GM12892 (cell line): ENCODE results near the gene SHANK3.

Source experiments
- DNase-seq: peaks from one replicate; pipeline ENCODE4 v3.0.0; 2011; ENCODE audit not compliant: insufficient read length
- FAIRE-seq: peaks from 2 replicates; lab custom pipeline; 2011; peaks lifted over from hg19 to GRCh38; lab: Jason Lieb, UNC
- POLR2A ChIP-seq: IDR thresholded peaks from 2 replicates; pipeline ENCODE4 v1.6.1; 2011; ENCODE audit warnings: low read depth, low read length, control low read depth
- POLR2AphosphoS5 ChIP-seq: IDR thresholded peaks from 2 replicates; pipeline ENCODE4 v1.6.1; 2011; ENCODE audit warnings: low read depth, low read length, control low read depth
- TAF1 ChIP-seq: IDR thresholded peaks from 2 replicates; pipeline ENCODE4 v1.6.1; 2011; ENCODE audit warnings: low read depth, mild to moderate bottlenecking, control low read depth, low read length, borderline replicate concordance

SHANK3 gene

DNA sequence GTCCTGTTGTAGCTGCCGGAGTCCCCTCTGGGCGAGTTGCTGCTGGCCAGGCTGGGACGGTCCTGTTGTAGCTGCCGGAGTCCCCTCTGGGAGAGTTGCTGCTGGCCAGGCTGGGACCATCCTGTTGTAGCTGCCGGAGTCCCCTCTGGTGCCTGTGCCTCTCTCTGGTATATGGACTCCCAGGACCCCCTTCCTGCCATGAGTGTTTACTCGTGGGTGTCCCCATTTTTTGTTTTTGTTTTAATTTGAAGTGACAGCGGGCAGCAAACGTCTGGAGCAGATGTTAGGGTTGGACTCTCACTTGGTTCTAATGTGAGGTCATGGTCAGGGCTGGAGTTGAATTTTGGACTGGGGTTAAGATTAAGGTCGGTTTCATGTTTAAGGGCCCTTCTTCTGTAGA is 14.2 kb downstream of the SHANK3 start:
- no peak for DNase-seq
- no peak for FAIRE-seq
- no peak for TF ChIP-seq POLR2AphosphoS5
- no peak for TF ChIP-seq POLR2A
- TF ChIP-seq TAF1 = no peak

- DNase-seq (no peak), FAIRE-seq (no peak)
- TF ChIP-seq POLR2AphosphoS5 (no peak), POLR2A (no peak), TAF1 (no peak)
Observed at GRCh38 chr22:50687829-50688228, 15.2 kb downstream of the SHANK3 start.

- FAIRE-seq (no peak), DNase-seq (no peak)
- TF ChIP-seq TAF1 (no peak), POLR2A (no peak), POLR2AphosphoS5 (no peak)
Observed at GRCh38 chr22:50688448-50688847, 15.8 kb downstream of the SHANK3 start.

DNA sequence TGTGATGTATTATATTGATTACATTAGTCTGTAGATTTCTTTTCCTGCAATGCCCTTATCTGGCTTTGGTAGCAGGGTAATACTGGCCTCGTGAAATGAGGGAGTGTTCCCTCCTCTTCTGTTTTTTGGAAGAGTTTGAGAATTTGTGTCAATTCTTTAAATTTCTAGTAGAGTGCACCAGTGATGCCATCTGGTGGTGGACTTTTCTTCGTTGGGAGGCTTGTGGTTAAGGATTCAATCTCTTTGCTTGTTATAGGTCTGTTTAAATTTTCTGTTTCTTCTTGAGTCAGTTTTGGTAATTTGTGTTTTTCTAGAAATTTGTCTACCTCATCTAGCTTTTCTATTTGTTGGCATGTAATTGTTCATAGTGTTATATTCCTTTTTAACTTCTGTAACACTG is 18.9 kb downstream of the SHANK3 start:
- TF ChIP-seq POLR2A (no peak), TAF1 (no peak), POLR2AphosphoS5 (no peak)
- FAIRE-seq (peak; percentile 17), DNase-seq (no peak)

GRCh38 chr22:50693462-50693861 is 20.8 kb downstream of the SHANK3 start:
- no peak for TF ChIP-seq POLR2AphosphoS5
- TF ChIP-seq TAF1 = no peak
- TF ChIP-seq POLR2A = no peak
- DNase-seq (no peak), FAIRE-seq (no peak)

GRCh38 chr22:50694099-50694605 is 21.5 kb downstream of the SHANK3 start:
- TF ChIP-seq POLR2AphosphoS5 = no peak
- no peak for TF ChIP-seq POLR2A
- TF ChIP-seq TAF1 = no peak
- no peak for FAIRE-seq

GRCh38 chr22:50694766-50695420 is 22.3 kb downstream of the SHANK3 start:
- TF ChIP-seq POLR2A (no peak), POLR2AphosphoS5 (no peak), TAF1 (no peak)
- DNase-seq (no peak), FAIRE-seq (no peak)

More at GRCh38 chr22:50694099-50694605, 21.5 kb downstream of the SHANK3 start:
- no peak for DNase-seq

DNA sequence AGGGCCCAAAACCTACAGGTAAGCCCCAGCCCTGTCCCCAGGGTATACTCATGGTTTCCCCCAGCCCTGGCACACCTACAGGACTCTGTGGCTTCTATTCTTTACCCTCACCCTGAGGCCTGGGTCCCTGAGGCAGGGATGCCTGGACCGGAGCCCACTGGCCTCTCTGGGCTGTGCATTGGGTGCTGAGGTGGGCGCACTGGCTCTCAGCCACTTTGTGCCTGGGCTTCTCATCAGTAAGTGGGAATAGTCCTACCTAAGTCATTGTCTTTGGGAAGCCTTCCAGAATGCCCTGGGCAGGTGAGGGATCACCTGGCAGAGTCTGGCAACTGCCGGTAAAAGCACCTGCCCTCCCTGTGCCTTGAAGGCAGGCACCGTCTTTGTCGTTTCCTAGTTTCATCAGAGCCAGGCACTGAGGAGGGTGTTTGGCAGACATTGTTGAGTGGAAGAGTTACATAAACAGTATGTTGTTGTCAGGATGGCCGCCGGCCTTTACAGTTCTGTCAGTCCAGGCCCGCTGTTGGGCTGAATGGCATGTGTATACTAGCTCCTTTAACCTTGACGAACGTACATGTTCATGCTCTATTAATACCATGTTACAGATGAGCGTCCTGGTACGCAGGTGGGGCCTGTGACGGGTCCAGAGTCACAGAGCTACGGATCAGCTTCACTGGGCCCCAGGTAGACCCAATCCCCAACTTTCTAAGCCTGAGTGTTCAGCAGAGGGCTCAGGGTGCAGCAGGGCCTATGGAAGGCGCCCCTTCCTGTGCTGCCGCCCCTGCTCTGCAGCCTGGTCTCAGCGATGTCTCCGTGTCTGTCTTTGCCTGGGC is 23.0 kb downstream of the SHANK3 start:
- no peak for FAIRE-seq
- DNase-seq = no peak
- no peak for TF ChIP-seq TAF1

- TF ChIP-seq TAF1 (no peak), POLR2A (no peak), POLR2AphosphoS5 (no peak)
- no peak for FAIRE-seq
Observed at GRCh38 chr22:50696251-50696798, 23.7 kb downstream of the SHANK3 start.

DNA sequence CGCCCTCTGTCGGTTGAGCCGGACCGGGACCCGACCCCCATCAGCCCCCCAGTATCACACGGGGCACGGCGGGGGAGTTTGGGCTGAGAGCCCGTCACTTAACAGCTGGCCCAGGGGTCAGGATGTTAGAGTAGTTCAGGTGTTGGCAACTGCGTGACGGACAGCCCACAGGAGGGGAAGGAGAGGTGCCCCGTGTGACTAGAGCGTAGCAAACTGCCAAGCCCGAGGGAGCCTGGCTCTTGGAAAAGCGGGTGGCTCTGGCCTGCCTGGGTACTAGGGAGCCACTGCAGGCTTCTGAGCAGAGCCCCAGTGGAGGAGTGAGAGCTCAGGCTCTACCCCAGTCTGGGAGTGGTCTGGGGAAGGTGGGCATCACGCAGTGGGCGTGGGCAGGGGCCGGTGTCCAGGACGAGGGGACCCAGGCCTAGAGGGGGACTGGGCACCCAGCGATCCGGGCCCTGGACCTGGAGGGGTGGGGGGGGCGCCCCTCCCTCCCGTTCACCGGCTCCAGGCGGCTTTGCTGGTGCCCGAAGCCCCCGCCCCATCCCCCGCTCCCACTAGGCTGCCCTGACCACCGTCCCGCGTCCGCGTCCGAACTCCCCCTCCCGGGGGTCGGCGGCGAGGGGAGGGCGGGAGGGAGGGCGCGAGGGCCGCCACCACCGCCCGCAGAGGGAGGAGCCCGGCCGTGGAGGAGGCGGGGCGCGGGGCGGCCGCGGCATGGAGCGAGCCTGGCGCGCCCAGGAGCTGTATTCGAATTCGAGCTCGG is 24.4 kb downstream of the SHANK3 start:
- no peak for DNase-seq
- FAIRE-seq = no peak
- TF ChIP-seq POLR2AphosphoS5 = no peak
- TF ChIP-seq TAF1 = no peak
- no peak for TF ChIP-seq POLR2A

More at GRCh38 chr22:50696251-50696798, 23.7 kb downstream of the SHANK3 start:
- no peak for DNase-seq
